BJ (cell line): ENCODE results near the gene MPC2. TPM values are rescaled to one million over a fixed set of nuclear protein-coding genes. Genes with fewer than 3 reads are reported as not detected.

Source experiments
- CTCF ChIA-PET: fragments of 350-600 bp; formaldehyde crosslinking; extraction: SDS; loops from one replicate; lab custom pipeline; 2021; ENCODE audit warnings: antibody characterized with exemption, inconsistent platforms; lab: Yijun Ruan, JAX
- POLR2A ChIA-PET: fragments of 300-600 bp; sonication (Branson Sonifier 250); formaldehyde crosslinking; extraction: SDS; loops from one replicate; lab custom pipeline; 2021; ENCODE audit warnings: antibody characterized with exemption; lab: Charles Lee
- DNase-seq: peaks from one replicate; pipeline ENCODE4 v3.0.0-alpha.2; 2011; ENCODE audit warnings: low read depth
- H3K27me3 ChIP-seq: 2 replicates; pipeline ENCODE4 v1.6.0; 2011; ENCODE audit warnings: low read length; ENCODE audit not compliant: control insufficient read depth, insufficient read depth
- H3K36me3 ChIP-seq: 2 replicates; pipeline ENCODE4 v1.5.1; 2011; ENCODE audit warnings: low read length; ENCODE audit not compliant: control insufficient read depth, insufficient read depth
- H3K4me3 ChIP-seq: 2 replicates; pipeline ENCODE4 v1.5.1; 2011; ENCODE audit warnings: low read depth, mild to moderate bottlenecking, control low read depth, low read length
- polyA plus RNA-seq: library from polyadenylated mRNA; depleted of rRNA; stranded (reverse); fragments of >200 nt; gene quantifications from 2 replicates; pipeline ENCODE4 v1.2.3, GENCODE V29; 2011
- TF ChIP-seq, protein P1 (sequence below): IDR thresholded peaks from 2 replicates; pipeline ENCODE4 v1.5.1; 2011; ENCODE audit warnings: low read depth, mild to moderate bottlenecking, control low read depth, inconsistent platforms, low read length, moderate library complexity; ENCODE audit not compliant: insufficient read depth

Gene MPC2
- polyA plus RNA-seq, 1 experiment = 24.2 TPM

DNA sequence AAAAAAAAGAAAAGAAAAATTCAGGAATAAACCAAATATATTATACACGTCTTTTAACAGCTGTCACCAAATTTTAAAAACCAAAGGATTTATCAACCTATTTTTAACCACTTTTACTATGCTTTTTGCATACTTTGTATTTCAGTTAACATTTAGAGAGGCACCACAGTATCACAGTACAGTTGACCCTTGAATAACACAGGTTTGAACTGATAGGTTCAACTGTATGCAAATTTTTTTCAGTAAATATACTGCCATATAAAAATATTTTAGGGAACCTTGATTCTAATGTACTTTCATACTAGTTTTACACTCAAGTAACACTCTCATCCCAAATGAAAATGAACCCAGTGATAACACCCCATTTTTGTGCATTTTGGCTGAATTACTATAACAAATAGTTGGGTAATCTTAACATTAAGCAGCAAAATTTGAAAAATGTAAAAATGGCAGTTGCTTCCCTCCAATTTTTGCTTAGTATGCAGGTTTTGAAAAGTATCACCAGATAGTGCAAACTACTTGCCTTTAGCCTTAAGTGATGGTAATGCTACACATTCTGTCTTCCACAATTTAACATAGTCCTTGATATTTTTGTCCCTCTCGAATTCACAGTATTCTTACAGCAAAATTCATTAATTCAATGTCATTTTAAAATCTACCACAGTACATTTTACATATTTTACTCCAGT is 12.2 kb downstream of the MPC2 start:
- H3K36me3 ChIP-seq = no peaks in the 10 kb centered on the region
- no peak for DNase-seq
- no peaks in the 10 kb centered on the region for H3K27me3 ChIP-seq
- TF ChIP-seq, protein P1, sequence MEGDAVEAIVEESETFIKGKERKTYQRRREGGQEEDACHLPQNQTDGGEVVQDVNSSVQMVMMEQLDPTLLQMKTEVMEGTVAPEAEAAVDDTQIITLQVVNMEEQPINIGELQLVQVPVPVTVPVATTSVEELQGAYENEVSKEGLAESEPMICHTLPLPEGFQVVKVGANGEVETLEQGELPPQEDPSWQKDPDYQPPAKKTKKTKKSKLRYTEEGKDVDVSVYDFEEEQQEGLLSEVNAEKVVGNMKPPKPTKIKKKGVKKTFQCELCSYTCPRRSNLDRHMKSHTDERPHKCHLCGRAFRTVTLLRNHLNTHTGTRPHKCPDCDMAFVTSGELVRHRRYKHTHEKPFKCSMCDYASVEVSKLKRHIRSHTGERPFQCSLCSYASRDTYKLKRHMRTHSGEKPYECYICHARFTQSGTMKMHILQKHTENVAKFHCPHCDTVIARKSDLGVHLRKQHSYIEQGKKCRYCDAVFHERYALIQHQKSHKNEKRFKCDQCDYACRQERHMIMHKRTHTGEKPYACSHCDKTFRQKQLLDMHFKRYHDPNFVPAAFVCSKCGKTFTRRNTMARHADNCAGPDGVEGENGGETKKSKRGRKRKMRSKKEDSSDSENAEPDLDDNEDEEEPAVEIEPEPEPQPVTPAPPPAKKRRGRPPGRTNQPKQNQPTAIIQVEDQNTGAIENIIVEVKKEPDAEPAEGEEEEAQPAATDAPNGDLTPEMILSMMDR = no peak
- no peak overlapping the region for H3K4me3 ChIP-seq
- CTCF ChIA-PET = no interaction called here
- POLR2A ChIA-PET = no interaction called here

DNA sequence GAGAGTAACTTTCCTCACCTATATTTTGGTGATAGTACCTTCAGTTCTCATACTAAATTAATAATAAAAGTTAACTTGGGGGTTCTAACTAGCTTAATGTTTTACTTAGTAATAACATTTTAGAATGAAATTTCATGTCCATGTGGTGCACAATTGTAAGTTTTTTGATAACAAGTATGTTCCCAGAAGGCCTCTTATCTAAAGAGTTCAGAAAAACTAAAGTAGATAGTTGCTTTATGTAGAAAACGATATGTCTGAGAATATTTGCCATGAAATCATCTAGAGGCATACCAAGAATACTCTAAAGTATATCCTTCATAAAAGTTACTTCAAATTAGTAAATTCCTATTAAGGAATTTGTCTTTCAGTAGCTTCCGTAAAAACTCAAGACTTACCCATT is 12.8 kb downstream of the MPC2 start:
- CTCF ChIA-PET = interaction anchor here (0.6 to 0.8 kb wide), 2 partner anchors 19 to 45 kb away, joined by 3 read pairs; no protein-coding TSS in a partner anchor

DNA sequence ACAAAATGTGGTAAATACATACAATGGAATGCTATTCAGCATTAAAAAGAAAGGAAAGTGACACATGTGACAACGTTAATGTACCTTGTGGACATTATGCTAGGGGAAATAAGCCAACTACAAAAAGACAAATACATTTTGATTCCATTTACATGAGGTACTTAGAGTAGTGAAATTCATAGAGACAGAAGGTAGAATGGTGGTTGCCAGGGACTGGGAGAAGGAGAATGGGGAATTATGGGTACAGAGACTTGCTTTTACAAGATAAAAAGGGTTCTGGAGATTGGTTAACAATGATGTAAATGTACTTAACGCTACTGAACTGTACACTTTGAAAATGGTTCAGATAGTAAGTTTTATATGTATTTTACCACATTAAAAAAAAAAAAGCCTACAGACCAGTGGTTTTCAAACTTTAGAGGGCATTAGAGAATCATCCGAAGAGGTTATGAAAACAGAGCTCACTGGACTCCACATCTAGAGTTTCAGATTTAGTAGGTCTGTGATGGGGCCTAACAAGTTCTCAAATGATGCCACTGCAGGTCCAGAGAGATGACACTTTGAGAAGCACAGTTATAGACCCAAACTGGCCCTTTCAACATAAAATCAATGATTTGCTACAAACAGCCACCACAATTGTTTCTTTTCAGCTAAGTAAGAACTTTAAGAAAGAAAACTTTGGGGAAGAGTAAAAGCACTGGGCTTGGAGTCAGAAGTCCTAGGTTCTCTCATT is 13.4 kb downstream of the MPC2 start:
- ChIA-PET POLR2A (no interaction called here), CTCF (interaction anchor here (0.6 to 0.8 kb wide), 2 partner anchors 18 to 46 kb away, joined by 3 read pairs; no protein-coding TSS in a partner anchor)
- no peak overlapping the region for H3K4me3 ChIP-seq
- no peaks in the 10 kb centered on the region for H3K27me3 ChIP-seq
- DNase-seq = no peak
- TF ChIP-seq, protein P1 = no peak
- H3K36me3 ChIP-seq = no peaks in the 10 kb centered on the region

More for the DNA sequence above, 12.8 kb downstream of the MPC2 start:
- H3K36me3 ChIP-seq = no peaks in the 10 kb centered on the region
- no peak overlapping the region for H3K4me3 ChIP-seq
- no peak for DNase-seq
- TF ChIP-seq, protein P1 = no peak
- POLR2A ChIA-PET = no interaction called here
- H3K27me3 ChIP-seq = no peaks in the 10 kb centered on the region

DNA sequence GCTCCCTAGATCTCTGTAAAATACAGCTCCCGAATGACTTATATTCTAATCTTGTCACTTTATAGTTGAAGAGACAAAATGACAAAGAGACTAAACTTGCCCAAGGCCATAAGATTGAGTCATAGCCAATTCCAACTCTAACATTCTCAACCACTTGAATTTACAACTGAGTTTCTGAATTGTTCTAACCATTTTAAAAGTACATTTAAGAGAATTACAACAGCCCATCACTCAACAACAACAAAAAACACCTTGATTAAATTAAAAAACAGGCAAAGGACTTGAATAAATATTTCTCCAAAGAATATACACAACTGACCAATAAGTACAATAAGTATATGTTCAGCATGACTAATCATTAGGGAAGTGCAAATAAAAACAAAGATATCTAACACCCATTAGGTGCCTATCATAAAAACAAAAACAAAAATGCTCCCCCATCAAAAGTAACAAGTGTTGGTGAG is 14.2 kb downstream of the MPC2 start:
- DNase-seq = peak; percentile 9
- no peaks in the 10 kb centered on the region for H3K36me3 ChIP-seq

More for the DNA sequence above, 14.2 kb downstream of the MPC2 start:
- Histone ChIP-seq H3K4me3 (no peak overlapping the region), H3K27me3 (no peaks in the 10 kb centered on the region)
- POLR2A ChIA-PET = no interaction called here
- CTCF ChIA-PET = no interaction called here
- TF ChIP-seq, protein P1 = no peak
